Suppressor macrophage (primary cell): ENCODE measurements around the gene TBC1D22B.

ENCODE experiments used
- DNase-seq, 4 experiments: peaks; one replicate each; pipeline ENCODE4 v3.0.0-alpha.2; 2020 to 2022

TBC1D22B gene

DNA sequence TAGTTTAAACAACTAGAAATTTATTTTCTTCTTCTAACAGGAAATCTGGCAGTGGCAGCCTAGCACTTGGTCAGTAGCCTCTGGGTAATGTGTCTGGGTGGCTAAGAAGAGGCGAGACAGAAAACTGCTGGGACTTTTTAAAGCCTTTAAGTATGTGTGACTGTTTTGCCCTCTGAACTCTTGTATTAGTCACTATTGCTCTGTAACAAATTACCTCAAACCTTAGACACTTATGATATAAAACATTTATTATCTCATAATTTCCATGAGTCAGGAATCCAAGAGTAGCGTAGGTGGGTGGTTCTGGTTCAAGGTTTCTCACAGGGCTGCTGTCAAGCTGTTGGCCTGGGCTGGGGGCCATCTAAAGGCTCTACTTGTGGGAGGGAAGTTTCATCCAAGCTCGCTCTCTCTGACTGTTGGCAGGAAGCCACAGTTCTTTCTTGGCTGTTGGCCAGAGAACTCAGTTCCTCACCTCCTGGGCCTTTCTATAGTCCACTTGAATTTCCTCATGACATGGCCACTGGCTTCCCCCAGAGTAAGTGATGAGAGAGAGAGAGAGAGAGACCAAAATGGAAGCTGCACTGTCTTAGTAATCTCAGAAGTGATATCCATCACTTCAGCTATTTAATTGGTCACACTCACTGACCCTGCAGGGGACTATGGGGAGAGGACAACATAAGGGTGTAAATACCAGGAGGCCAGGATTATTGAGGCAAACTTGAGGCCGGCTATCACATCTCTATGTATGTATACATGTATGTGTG, 17.4 kb upstream of the TBC1D22B start:
- peak; percentile 96 to 98 (median 97) for DNase-seq

DNA sequence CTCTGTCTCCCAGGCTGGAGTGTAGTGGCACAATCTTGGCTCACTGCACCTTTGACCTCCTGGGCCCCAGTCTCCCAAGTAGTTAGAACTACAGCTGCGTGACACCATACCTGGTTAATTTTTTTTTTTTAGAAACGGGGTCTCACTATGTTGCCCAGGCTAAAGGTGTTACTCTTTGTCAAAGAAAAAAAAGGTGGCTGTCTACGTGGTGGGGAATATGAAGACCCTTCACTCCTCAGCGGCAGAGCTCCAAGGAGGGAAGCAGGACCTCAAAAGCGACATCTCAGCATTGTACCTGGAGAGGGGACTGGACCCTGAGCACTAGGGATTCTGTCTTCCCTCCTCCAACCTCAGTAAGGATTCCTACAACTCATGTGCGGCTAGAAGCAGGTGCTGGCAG, 16.4 kb upstream of the TBC1D22B start:
- DNase-seq = no peak

DNA sequence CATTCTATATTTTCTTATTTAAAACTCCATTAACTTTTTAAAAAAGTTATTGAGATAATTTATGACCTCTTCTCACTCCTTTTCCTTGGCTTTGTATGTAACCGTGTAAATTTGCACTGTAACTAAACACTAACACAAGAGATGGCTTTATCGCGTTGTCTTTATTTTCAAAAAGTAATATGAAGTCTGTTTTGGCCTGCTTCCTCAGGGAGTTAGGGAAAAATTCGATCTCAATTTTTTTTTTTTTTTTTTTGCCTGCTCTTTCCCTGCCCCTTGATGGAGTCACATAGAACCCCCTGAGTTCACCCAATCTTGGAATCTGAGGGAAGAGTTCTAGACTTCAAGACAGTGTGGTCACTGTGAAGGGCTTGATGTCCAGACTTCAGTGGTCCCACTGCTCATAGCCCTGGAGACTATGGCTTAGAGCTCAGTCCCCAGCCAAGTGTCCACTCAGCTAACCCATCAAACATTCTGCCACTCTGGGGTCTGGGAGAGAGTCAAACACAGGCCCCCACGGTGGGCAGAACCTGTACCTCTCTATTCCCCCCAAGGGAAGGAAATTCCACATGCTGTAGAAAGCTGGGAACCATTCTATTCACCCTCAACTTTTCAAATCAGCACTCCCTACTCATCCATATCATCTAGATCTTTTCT, 15.7 kb upstream of the TBC1D22B start:
- no peak for DNase-seq

DNA sequence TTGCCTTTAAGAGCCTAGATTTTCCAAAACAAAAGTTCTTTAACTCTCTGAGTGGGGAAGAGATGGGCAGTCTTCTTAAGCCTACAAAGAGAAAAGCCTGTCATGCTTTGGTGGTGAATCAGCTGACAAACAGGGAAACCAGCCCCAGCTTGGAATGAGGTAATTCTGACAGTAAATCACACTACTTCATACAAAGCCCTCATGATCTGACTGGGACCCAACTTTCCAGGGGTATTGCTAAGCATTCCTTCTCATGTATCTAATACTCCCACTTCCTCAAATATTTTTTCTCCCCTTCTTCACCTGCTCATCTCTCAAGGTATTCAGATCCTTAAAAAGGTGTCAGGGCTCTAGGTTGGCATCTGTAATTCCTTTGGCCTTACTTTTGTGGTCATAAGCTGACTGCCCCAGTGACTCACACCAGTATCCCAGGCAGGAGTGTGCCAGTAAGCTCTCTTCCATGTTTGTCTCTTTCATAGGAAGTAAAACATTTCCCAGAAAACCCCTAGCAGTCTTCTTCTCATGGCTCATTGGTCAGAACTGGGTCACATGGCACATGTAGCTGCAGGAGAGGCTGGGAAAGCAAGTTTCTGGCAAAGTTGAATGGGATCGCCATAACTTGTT, 15.0 kb upstream of the TBC1D22B start:
- peak; percentile 76 to 89 (median 84) for DNase-seq

DNA sequence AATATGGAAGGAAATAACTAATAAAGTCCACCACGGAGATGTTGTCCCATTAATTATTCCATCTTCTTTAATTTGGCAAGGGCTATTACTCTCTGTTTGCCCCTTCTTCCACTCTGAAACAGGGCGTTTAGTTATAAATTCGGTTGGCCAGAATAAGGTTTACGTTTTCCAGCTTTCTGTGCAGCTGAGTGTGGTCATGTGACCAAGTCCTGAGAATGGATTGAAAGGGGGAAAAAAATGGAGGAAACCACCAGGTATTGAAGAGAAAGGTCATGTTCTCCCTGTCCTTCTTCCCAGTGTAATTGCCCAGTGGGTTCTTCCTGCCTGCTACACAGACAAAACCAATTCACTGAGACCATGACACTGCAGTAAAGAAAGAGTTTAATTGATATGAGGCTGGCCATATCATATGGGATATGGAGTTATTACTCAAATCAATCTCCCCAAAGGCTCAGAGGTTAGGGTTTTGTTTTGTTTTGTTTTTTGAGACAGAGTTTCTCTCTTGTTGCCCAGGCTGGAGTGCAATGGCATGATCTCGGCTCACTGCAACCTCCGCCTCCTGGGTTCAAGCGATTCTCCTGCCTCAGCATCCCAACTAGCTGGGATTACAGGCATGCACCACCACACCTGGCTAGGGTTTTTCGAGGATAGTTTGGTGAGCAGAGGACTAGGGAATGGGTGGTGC, 14.3 kb upstream of the TBC1D22B start:
- DNase-seq = no peak

DNA sequence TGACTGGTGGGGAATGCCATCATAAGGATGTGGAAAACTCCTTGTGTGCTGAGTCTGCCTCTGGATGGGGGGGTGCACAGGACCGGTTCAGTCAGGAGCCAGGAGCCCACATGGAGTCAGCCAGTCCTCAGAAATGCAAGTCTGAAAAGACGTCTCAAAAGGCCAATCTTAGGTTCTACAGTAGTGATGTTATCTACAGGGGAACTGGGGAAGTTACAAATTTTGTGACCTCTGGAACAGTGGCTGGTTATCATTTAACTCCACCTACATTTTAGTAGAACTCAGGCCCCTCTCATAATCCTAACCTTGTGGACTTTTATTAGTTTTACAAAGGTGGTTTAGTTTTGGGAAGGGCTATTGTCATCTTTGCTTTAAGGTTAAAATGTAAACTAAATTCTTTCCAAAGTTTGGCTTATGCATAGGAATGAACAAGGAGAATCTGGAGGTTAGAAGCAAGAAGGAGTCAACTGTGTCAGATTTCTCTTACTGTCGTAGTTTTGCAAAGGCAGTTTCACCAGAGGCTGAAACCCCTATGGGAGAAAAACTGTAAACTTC, 13.7 kb upstream of the TBC1D22B start:
- DNase-seq = no peak

DNA sequence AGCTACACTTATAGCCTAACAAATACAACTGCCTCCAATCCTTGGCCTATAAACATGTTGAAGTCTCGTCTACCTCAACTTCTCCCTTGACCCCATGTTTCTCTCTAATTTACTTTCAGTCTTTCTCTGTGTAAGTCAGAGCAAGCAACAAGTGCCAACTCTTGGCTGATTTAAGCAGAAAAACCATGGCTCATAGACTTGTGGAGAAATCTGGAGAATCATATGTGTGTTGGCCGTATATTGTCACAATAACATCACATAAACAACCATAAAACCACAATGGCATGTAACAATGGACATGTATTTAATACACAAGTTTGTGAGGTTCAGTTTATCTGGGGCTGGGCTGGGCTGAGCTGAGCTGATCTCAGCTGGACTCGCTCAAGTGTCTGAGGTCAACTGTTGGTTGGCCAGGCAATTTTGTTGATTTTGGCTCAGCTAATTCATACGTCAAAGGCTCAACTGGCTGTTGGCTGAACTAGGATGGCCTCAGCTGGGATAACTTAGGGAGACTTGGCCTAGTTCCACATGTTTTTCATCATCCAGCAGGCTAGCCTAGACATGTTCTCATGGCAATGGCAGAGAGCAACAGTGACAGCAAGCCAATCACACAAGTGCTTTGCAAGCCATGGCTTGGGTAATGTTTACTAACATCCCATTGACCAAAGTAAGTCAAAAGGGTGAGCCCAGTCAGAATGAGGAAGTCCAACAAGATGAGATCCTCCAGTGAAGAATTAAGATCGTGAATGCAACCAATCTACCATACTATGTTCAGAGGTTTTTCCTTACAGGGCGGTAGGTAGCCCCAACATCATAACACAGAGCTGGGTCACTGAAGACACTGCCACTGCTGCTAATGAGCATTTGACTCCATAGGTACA, 12.9 kb upstream of the TBC1D22B start:
- peak; percentile 42 to 74 (median 64) for DNase-seq

DNA sequence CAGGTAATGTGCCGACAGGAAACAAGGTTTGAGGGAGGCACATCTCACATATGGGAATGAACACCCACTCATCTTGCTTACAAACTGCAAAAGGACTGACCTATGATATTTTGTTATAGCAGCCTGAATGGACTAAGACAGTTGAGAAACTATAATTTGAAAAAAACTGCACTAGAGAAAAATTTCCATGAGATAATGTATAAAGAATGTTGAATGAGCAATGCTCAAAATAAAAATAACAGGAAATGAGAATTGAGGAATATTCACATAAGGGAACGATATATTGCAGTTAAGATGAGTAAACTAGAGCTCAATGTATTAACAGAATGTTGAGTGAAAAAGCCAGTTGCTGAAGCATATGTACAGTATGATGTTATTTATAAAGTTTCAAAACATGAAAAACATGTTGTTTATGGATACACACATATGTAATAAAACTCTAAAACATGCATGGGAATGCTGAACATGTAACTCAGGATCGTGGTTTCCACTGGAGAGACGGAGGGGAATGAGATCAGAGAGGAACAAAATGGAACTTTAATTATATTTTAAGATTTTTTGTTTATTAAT, 6.3 kb upstream of the TBC1D22B start:
- peak in 1 of 4 experiments; percentile 17 for DNase-seq

DNA sequence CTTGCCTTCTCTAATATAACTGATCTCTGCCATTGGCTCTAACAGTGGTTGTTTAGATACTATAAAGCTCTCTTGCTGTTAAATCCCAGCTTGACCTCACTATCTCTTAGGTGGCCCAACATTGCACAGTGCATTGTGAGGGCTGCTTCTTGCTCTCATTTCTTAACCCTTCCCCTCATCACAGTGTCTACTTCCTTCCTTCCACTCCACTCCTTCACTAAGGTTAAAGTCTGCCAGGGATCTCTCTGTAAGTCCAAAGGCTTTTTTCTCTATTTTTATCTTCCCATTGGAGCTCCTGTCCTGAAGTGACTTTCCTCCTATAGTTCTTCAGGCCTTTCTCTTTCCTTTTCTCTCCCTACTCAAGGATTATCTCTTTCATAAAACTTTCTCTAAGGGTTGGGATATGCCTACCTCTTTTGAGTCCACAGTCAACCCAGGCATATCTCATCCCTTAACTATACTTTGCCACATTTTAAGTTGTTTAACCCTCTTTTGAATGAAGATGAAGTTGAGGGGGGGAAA, 4.0 kb upstream of the TBC1D22B start:
- DNase-seq = no peak

DNA sequence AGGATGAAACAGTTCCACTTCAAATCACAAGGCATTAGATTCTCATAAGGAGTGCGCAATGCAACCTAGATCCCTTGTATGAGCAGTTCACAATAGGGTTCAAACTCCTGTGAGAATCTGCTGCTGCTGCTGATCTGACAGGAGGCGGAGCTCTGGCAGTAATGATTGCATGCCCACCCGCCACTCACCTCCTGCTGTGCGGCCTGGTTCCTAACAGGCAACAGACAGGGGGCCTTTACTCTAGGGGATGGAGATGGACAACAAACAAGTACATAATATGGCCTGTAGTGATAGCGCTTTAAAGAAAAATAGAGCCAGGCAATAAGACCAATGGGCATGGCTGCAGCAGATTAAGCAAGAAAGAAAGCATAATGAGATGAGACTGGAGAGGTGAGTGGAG, 2.7 kb upstream of the TBC1D22B start:
- DNase-seq = no peak

DNA sequence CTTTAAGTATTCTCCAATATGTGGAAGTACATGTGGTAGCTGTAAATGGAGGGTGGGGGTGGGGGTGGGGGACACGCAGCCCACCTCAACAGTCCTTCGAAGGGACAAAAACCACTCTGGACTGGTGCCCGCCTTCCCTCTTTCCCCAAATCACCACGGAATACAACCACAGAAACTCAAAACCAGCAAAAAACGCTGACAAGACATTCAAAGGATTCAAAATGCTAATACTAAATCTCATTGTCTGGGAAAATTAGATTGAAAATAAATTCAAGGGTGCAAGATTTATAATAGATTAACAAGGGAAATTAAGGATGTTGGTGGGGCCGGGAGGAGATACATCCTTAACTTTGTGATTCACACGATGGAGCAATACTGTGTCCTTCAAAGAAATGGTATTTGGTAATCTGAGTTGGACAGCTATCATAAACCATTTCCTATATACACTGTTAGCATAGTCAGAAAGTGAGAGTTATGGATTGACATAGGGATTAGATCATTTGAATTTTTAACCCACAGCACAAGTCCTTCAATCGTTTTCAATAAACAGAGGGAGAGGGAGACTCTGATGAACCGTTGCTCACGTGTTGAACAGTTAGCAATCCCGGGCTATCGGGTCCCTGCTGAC, 766 bp upstream of the TBC1D22B start:
- peak in 3 of 4 experiments; percentile 38 to 77 (median 68) for DNase-seq

DNA sequence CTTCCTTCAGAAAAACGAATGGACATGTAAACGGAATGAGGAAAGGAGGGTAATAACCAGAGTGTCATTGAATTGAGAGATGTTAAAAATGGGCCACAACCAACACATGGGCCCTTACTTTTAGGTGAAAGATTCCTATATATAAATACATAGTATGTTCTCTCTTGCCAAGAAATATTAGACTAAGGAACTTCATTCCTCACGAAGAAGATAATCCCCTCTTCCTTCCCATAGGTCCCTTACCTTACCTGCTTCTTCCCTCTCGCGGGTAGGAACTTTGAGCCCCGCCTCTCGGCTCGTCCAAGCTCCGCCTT, 295 bp upstream of the TBC1D22B start:
- DNase-seq = no peak

DNA sequence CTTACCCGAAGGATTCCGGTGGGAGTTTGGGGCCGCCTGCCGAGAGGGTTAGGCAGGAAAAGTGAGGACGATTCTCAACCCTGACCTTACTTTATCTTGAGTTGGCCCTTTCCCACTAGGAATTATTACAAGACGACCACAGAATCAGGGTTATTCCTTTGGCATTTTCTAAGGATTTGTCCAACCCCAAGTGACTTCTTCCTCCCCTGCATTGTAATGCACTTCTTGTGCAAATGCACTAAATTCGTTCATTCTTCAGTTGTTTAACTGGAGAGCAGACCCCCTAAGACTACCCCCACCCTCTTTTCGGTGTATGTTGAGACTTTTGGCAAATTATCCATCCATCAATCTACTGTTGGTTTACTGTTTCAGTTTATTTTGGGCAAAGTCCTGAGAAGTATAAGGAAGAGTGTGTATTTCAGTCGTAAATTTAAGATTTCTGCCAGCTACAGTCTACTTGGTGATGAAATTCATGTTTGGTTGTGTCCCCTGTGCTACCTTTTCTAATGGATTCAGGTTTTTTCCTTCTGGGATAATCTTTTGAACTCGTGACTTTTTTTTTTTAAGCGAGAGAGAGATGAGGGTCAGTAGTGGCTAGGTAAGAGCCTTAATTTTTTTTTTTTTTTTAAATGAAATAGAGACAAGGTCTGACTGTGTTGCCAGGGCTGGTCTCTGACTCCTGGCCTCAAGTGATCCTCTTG, 983 bp downstream of the TBC1D22B start:
- no peak for DNase-seq

DNA sequence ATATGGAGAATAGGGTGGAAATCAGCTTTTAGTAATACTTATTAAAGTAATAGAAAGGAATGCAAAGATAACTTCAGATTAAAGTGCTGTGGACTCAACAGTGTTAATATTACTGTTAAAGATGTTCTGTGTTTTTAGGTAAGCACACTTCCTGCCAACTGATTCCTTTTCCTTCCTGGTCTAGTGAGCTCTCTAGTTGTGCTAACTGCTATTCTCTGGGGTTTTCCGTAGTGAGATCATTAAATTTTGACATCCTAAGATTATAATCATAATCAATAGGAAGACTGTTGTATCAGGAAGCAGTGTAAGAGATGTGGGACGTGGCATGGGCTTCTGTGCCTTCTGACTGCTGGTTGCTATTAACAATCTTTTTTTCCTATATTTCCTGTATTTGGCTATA, 1.6 kb downstream of the TBC1D22B start:
- DNase-seq = peak in 1 of 4 experiments; percentile 44

DNA sequence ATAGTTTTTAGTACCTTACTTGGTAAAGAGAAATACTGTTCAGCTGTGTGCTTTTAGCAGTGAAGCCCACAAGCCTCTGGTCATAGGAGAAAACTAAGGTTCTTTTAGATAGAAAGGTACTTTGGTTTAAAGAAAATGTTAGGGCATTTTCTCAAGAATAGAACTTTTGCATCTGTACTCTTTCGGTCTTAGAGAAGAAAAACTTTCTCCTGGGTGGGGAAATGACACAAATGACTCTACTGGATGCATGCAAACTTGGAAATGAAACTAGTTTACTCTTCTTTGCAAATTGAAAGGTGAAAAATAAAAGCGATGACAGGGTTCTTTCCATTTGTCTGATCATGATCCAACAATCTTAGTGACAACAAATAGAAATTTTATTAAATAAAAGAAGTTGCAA, 2.5 kb downstream of the TBC1D22B start:
- no peak for DNase-seq

DNA sequence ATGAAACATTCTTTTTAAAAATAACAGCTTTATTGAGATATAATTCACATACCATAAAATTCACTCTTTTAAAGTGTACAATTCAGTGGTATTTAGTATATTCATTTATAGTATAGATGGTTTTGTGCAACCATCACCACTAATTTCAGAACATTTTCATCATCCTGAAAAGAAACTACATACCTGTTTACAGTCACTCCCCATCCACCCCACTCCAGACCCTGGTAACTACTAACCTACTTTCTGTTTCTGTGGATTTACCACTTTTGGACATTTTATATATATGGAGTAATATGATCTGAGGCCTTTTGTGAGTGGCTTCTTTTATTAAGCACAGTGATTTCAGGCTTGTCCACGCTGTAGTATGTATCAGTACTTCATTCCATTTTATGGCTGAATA, 2.9 kb downstream of the TBC1D22B start:
- DNase-seq = no peak

DNA sequence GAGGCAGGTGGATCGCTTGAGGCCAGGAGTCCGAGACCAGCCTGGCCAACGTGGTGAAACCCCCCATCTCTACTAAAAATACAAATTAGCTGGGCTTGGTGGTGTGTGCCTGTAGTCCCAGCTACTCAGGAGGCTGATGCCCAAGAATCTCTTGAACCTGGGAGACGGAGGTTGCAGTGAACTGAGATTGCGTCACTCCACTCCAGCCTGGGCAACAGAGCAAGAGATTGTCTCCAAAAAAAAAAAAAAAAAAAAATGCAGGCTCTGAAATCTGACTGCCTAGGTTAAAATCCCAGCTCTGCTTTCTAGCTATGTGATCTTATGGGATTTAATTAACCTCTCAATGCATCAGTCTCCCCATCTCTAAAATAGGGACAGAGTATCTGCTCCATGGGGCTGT, 3.6 kb downstream of the TBC1D22B start:
- DNase-seq = no peak

DNA sequence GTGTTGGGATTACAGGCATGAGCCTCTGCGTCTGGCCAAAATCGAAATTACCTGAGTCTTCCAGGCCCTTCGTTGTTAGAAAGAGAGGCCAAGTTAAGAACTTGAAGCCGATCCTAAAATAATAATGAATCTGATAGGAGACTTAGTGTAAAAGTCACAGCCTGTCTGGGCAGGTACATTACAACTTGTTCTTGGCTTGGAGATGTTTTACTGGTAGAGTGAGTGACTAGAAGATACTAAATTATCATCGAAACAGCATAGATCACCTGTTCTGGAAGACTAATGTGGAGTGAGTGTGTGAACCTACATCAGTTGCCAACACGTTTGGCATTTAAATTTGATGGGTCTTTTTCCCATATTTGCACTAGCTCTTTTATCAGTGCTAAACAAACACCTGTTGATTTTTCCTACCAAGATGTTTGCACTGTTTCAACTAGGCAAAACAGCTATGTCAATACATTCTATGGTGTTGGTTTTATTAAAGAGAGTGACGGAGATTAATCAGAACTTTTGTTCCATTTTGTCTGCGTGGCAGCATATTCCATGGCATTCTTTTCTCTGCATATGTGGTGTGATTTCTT, 5.0 kb downstream of the TBC1D22B start:
- no peak for DNase-seq

DNA sequence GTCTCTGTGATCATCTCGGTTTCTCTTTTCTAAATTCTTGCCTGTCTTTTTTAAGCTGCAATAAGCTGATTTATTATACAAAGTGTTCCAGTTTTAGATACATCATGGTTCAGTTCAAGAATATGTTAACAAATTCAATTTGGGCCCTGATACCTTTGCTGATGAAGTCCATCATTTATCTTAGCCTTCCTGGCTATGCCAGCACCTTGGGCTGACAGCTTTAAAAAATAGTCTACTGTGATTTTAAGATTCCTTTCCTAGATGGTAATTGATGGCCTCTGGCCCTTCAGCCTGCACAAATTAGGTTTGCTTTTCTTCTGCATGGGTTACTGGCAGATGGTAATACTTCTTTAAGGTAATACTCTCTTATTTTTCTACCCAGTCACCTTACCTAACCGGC, 7.4 kb downstream of the TBC1D22B start:
- no peak for DNase-seq

DNA sequence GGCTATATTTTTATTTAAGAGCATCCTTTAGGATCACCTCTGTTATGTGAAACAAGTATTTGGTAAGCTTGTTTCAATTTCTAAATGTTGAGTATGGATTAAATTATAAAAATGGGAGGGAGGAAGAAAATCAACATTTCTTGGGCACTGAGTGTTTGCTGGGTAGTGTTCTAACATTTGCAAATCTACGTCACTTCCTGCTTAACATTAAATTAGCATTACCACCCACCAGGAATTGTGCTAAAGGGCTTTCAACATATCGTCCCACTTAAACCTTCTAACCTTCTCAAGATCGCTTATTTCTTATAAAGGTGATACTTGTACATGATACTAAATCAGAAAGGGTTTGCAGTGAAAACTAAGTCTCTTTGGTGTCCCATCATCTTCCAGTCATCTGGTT, 8.3 kb downstream of the TBC1D22B start:
- DNase-seq = no peak
